NCI-H774 (cell line): Measurements from ENCODE around the gene ARHGEF37.
A peak's percentile ranks its signal among the peaks of the same experiment; 100 is the strongest.

ENCODE experiments used
- DNase-seq: peaks from one replicate; lab custom pipeline; 2025; lab: John Stamatoyannopoulos, UW

The ARHGEF37 gene

DNA sequence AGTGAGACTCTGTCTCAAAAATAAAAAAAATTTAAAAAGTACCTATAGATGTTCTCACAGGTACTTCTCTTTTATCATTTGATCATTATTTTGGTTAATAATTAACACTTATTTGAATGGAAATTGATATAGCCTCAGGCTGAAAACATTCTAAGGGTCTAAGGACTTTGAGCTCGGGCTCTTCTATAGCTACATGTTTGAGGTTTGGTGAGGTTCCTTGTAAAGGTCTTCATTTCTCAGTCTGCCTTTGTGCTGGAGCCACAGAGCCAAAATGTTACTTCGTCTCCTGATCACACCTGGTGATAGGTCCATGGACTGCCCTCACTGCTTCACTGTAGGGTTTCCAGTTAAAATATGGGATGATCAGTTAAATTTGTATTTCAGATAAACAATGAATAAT, 22.6 kb downstream of the ARHGEF37 start:
- DNase-seq: no peak

DNA sequence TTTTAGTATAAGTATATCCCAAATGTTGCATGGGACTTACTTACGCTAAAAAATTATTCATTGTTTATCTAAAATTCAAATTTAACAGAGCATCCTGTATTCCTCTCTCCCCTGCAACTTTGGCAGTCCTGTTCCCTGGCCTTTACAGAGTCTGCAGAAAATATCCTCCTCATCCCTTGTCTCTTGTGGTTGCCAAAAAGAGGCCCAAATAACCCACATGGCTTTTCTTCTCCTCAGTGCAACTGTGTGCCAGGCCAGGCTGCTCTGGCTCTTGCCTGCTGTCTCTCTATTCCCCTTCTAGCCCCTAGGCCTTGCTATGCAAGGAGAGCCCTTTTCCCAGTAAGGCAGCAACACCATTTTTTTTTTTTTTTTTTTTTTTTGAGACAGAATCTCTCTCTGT, 23.0 kb downstream of the ARHGEF37 start:
- no peak for DNase-seq

DNA sequence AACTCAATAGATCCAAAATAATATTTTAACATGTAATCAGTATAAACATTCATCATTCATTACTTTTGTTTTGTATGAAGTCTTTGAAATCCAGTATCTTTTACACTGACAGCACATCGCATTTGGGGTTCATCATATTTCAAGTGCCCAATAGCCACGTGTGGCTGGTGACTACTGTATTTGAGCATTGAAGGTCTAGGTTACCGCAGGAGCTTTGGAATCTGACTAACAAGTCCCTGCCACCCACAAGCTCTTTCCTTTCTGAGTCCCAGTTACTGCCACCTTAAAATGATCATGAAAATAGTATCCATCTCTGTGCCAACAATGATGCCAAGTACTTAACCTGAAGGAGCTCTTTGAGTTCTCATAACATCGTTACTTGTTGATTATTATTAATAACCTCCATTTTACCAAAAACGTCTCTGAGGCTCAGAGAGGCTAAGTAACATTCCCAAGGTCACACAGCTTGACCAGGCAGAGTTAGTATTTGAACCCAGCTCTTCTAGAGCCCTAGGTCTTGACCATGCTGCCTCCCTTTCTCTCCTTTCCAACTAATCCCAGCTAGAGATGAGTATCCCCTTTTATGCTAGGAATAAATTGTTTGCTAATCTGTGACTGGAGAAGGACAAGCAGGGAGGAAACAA, 24.2 kb downstream of the ARHGEF37 start:
- no peak for DNase-seq

- DNase-seq: no peak
Measured at GRCh38 chr5:149605998-149606724, 24.9 kb downstream of the ARHGEF37 start.

- DNase-seq: no peak
Measured at GRCh38 chr5:149608936-149609545, 27.7 kb downstream of the ARHGEF37 start.

DNA sequence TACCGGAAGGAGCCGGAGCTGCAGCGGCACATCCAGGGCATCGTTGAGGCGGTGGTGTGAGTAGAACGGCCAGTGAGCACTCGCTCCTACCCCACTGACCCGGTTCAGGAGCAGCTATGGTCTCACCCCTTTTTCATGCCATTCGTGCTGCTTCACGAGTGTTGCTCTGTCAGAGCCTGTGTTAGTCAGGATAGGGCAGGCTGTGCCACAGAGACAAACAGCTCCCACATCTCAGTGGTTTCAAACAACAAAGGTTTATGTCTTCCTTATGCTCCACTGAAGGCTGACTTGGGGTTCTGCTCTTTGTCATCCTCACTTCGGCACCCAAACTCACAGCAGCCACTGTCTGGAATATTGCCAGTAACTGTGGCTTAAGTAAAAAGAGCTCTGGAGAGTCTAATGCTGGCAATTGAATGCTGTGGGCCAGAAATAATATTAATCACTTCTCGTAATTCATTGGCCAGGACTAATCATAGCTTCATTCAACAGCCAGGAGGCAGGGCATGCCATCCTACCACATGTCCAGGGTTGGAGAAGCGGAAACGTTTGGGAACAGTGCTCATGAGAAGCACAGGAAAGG, 28.4 kb downstream of the ARHGEF37 start:
- no peak for DNase-seq

GRCh38 chr5:149610589-149611255, 29.4 kb downstream of the ARHGEF37 start:
- no peak for DNase-seq

DNA sequence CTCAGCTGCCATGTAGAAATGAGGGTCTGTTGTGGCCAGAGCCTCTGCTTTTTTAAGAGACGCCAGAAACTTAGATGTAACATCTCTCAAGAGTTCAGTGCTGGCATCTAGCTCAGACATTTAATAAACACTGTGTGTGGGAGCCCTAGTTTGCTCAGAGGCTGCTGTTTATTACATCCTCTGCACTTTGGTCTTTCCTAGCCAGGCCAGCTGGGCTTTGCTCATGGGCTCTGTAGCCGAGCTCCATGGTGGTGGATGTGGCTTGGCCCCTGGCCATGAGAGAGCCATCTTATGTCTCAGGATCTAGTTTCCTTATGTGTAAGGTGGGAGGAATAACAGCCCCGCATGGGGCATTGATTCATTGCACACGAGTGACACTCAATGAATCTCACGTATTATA, 30.0 kb downstream of the ARHGEF37 start:
- DNase-seq: no peak

DNA sequence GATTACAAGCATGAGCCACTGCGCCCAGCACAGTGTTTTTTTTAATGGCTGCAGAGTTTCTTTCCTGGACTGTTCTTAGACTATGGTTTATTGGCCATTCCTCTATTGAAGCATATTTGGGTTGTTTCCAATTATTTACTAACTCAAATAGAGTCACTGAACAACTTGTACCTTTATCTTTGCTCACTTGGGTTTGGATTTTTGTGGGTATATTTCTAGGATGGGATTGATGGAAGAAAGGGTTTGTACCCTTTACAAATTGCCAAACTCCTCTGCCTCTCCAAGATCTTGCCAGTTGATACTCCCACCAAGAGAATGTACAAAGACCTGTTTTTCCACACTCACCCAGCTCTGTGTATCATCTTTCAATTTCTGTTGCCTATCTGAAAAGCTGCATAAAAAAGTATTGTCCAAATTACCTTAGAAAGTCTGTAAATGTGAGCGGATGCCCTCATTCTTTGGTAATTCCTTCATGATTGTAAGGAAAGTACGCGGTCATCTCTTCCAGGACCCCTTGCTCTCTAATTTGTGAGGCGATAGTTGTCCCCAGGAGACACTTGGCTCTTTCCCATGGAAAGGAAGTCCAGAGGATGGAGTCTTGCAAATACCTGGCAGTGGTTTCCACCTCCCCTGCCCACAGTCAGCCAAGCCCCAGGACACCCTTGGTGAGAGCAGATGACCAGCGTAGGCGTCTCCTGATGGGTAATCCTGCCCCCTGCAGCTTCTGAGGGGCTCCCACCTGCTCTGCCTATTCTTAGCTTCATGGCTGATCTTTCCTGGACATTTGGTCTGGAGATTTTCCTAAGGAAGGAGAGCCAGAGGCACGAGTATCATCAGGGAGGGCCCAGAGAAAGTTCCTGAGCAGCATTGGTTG, 33.0 kb downstream of the ARHGEF37 start:
- DNase-seq: no peak

DNA sequence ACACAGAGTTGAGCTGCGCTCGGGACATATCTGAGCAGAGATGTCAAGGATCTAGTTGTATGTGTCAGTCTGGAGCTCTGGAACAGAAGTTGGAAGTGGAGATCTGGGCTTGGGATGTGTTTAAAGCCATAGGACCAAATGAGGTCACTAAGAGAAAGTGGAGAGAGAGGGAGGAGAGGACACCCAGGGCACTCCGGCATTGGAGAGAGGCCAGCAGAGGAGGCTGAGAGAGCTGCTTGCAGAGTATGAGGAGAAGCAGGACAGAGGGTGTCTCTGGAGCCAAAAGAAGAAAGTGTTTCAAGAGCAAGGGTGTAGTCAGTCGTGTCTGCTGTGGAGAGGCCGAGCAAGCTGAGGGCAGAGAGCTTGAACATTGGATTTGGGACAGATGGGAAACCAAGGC, 34.7 kb downstream of the ARHGEF37 start:
- DNase-seq: no peak

GRCh38 chr5:149616727-149617285, 35.5 kb downstream of the ARHGEF37 start:
- no peak for DNase-seq

- no peak for DNase-seq
Measured at GRCh38 chr5:149617760-149618306, 36.5 kb downstream of the ARHGEF37 start.

GRCh38 chr5:149618581-149619248, 37.4 kb downstream of the ARHGEF37 start:
- peak; percentile 26 for DNase-seq

DNA sequence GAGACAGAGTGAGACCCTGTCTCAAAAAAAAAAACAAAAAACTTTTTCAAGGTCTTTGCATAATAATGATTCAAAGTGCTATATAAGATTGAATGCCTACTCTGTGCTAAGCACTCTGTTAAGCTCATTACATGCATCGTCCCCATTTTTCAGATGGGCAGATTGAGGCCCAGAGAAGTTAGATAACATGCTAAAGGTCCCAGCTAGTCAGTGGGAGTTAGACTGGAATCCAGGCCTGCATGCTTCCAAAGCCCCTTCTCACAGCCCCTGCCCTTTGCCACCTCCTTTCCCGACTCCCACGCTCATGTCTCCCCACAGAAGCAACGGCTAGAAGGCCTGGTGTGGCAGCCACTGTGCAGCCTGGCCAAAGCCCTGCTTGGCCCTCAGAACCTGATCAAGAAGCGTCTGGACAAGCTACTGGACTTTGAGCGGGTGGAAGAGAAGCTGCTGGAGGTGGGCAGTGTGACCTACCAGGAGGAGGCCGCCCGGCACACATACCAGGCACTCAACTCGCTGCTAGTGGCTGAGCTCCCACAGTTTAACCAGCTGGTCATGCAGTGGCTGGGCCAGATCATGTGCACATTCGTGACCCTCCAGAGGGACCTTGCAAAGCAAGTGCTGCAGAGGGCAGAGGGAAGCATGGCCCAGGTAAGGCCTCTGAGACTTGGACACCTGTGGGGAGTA, 40.3 kb downstream of the ARHGEF37 start:
- DNase-seq: no peak

DNA sequence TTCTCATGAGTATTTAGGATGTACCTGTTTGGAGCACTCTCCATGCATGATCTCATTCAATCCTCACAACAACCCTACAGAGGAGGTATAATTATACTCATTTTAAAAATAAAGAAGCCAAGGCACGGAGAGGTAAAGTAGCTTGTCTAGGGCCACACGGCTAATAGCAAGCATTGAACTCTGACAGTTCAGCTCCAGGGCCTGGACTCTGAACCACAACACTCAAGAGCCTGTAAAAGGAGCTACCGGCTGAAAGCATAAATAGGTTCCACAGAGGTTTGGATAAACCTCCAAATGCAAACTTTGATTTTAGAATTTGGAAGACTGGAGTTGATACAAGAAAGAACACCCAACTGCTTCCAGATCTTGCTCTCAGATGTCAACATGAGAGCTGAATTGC, 41.2 kb downstream of the ARHGEF37 start:
- DNase-seq: no peak

GRCh38 chr5:149623473-149623872, 42.2 kb downstream of the ARHGEF37 start:
- no peak for DNase-seq

DNA sequence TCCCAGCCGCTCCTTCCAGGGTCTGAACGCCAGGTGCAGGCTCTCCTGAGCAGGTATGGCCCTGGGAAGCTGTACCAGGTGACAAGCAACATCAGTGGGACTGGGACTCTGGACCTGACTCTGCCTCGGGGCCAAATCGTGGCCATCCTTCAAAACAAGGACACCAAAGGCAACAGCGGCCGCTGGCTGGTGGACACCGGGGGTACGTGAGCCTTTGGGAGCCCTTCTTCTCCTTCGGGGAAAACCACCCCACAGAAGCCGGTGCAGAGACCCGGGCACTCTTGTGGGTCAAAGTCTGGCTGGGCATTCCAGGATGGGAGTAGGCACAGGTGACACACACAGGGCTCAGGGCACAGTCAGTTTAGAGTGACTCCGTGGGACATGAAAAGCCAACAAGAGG, 45.8 kb downstream of the ARHGEF37 start:
- no peak for DNase-seq

DNA sequence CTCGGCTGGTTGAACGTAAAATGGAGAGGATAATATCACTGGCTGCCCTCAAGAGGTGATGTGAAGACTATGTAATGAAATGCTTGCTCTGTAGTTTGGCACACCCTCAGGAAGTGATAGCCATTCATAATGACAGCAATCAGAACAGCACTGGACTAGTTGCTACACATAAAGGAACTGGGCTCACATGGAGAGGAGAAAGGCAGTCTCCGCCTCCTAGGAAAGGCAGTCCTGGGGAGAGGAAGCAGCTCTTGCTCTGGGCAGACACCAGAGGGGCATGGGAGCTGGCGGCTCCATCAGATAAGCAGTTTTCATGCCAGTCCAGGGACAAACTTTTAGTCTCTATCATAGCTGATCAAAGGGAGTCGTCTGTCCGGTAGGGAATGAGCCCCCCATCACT, 46.9 kb downstream of the ARHGEF37 start:
- no peak for DNase-seq

GRCh38 chr5:149628846-149629388, 47.6 kb downstream of the ARHGEF37 start:
- no peak for DNase-seq
